HL-60/S4 treated with phorbol 12-myristate 13-acetate at 8.2 ng/mL for 4 days and 3 days (cell line): ENCODE measurements around the gene PIK3C3.
"Not testable (repeated sequence)": the region's sequence is repeated elsewhere in the genome, so short reads cannot be mapped to it uniquely, and the experiment has no call there.

Experiments
- in situ Hi-C: fragments of 300-500 bp; cut with MboI; formaldehyde crosslinking; loops from 2 replicates; pipeline ENCODE4 v1.15.0; 2022; ENCODE audit warnings: low sequenced_read_pairs

The PIK3C3 gene

GRCh38 chr18:41965634-41966255 lies 10.7 kb downstream of the PIK3C3 start:
- in situ Hi-C loops = no loop called here

- in situ Hi-C loops = no loop called here
Observed at GRCh38 chr18:41966943-41967342, 11.9 kb downstream of the PIK3C3 start.

GRCh38 chr18:41967680-41968079 lies 12.6 kb downstream of the PIK3C3 start:
- in situ Hi-C loops = no loop called here

- in situ Hi-C loops = no loop called here
Observed at GRCh38 chr18:41969881-41970280, 14.8 kb downstream of the PIK3C3 start.

DNA sequence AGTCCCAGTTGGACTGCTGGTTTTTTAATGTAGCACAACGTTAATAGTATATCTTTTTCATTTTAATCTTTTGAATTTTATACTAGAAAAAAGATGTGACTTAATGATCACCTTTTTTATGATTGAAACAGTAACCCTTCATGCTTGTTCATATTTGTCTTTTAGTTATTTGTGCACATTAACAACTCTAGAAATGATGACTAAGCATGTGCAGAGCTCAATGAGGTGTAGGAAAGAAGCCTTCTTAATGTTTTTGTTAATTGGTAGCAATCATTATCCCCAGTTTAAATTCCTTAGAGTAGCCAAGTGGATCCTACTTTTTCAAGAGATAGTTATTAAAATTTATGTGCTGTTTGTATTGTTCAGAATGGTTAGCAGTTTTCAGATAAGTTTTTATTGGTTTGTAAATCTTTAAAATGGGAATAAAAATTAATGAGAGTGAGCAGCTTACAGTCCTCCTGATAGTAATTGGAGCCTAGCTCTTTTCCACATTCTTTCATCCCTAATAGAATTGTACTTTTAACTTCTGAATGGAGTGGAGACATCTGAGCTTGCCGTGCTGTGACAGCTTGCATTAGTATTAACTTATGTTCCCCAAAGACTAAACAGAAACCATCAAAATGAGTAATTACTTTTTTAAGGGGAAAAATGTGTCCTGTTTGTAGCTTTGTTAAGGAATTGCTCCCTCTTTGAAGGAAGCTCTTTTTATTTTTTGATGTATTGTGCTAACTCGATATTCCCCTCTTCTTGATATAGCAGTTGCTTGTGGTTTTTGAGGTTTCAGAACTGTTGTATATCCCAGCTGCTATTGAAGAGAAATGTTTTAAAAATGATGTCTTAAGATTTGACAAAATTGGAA lies 17.3 kb downstream of the PIK3C3 start:
- in situ Hi-C loops = no loop called here

DNA sequence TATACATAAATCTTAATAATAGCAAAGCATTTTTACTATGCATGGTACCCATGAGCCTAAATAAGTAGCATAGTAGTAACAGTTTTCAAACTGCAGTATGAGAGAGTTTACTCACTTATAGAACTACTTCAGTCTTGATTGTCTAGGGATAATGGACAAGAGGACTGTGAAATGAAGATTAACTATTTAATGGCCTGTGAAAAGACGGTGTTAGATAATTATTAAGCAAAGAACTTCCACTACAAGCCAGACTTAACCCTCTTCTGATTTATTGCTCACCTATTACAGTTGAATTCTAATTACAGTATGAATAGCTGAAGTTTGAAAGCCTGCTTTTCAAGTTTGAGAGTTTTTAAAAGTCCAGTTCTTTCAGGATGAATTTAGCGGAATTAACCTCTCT lies 18.9 kb downstream of the PIK3C3 start:
- in situ Hi-C loops = no loop called here

GRCh38 chr18:41974796-41975201 lies 19.8 kb downstream of the PIK3C3 start:
- in situ Hi-C loops = no loop called here

DNA sequence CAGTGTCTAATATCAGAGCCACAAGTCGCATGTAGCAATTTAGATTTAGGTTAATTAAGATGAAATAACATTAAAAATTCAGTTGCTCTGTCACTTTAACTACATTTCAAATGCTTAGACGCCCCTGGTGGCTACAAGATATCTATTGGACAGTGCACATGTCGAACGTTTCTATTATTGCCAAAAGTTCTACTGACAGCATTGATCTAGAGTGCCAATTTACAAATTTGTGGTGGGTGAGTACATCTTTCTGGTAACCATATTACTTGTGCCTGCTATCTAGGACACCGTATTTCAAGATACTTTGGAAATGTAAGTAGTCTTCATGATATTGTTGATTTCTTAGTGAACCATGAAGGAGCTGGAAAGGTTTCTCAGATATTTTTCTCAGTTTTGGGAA lies 20.2 kb downstream of the PIK3C3 start:
- in situ Hi-C loops = no loop called here

DNA sequence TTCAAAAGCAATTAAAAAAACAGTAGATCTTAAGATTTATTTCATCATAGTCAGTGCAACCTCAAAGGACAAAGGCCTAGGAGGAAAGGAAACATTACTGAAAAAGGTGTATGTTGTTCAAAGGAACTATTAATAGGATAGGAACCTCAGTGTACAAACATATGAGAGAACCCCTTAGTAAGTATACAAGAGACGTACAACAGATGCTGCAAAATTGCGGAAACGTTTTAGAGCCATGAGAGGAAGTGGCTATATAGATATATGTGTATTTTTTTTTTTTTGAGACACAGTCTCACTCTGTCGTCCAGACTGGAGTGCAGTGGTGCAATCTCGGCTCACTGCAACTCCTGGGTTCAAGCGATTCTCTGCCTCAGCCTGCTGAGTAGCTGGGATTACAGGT lies 22.2 kb downstream of the PIK3C3 start:
- in situ Hi-C loops = no loop called here

GRCh38 chr18:41982942-41983660 lies 28.1 kb downstream of the PIK3C3 start:
- in situ Hi-C loops = no loop called here

GRCh38 chr18:41985914-41986313 lies 30.9 kb downstream of the PIK3C3 start:
- in situ Hi-C loops = no loop called here

DNA sequence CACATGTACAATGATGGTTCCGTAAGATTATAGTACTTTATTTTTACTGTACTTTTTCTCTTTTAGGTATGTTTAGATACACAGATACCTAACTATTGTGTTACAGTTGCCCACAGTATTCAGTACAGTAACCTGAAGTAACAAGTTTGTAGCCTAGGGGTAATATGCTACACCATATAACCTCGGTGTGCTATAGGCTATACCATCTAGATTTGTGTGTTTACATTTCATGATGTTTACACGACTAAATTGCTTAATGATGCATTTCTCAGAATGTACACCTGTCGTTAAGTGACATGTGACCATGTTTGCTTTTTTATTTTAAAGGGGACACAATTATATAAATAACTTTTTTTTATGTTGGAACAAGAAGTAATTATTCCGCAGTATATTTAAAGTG lies 34.5 kb downstream of the PIK3C3 start:
- in situ Hi-C loops = no loop called here

GRCh38 chr18:41992066-41992465 lies 37.0 kb downstream of the PIK3C3 start:
- in situ Hi-C loops = no loop called here

GRCh38 chr18:41992703-41993102 lies 37.7 kb downstream of the PIK3C3 start:
- in situ Hi-C loops = no loop called here

DNA sequence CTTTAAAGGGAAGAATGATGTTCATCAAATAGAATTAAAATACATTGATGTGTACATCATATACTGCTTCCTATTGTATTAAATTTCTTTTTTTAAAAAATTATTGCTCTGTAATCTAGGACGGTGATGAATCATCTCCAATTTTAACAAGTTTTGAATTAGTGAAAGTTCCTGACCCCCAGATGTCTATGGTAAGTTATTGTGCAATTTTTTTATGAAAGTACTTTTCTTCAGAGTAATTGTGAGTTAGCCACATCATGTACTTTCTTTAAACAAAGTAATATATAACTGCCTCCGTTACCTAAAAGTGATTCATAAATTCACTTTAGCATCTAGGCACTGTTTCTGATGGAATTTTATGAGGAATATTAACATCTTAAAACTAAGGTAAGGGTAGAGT lies 38.1 kb downstream of the PIK3C3 start:
- in situ Hi-C loops = no loop called here

DNA sequence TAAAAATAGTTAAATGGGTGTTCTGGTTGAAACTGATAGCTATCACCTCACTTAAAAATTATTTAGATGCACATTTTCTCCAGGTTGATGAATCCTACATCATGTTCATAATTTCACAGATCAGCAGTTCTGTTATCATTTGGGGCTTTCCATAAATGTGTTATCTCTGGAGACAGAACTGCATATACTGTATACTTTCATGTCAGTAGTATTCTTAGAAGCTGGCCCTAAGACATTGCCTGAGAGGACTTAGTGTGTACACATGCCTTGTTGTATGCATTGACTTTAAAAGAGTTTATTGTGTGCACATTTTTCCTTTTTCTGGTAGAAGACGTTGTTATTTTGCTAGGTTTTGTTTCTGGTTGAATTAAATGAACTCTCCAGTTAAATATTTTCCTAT lies 41.0 kb downstream of the PIK3C3 start:
- in situ Hi-C loops = no loop called here

DNA sequence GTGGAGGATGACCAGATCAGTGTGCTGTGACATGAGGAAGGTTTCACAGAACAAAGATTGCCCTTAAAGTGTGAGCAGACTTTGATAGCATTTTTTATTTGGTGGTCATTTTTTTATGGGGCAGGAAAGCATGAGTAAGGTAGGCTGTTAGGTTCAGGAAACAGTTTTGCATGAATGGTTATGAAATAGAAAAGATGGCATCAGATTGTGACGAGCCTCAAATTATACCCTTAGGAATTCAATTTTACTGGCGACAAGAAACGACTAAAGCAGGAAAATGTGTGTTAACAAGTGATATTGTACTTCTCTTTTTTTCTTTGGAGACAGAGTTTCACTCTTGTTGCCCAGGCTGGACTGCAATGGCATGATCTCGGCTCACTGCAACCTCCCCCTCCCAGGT lies 44.7 kb downstream of the PIK3C3 start:
- in situ Hi-C loops = no loop called here

DNA sequence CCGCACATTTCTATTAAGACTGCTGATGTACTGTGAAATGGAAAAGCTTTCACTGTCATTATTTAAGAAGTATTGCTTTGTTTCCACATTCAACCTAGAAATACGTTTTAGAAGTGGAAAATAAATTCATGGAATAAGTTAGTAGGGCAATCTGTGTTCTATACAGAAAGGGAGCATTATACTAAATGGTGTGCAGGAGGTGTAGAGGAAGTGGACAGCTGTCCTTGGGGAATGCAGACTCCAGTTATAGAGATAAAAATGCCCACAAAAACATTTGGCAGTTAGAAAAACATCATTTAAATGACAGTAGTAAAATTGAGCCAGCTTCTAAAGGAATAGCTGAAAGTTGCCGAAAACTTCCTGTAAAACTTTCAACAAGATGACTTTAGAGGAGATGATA lies 46.8 kb downstream of the PIK3C3 start:
- in situ Hi-C loops = no loop called here

DNA sequence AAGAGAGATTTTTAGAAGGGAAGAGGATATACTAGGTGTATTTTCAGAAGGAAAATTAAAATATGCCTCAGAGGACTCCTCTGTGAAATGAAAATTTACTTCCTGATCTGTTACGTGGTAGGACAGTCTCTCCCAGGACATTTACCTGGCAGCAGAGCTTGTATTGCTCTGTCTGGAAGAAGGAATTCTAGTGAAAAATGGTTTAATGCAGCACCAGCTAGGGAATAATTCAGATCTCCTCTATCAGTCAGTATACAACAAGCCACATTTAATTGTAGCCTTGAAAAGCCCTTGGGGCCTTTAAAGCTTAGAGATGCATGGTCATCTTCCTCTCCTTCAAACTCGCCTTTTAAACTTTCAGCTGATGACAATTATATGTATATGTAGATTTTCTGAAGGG lies 49.6 kb downstream of the PIK3C3 start:
- in situ Hi-C loops = no loop called here

DNA sequence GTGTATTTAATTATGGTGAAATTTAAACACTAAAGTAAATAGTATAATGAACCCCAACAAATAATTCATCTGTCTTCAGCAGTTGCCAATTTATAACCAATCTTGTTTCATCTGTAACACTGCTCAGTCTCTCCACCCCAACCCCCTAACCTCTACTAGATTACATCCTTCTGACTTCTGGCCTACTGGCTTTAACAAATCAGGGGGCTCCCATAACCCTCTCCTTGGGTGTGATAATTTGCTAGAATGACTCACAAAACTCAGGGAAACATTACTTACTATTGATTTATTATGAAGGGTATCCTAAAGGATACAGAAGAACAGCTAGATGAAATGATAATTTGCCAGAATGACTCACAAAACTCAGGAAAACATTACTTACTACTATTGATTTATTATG lies 50.7 kb downstream of the PIK3C3 start:
- in situ Hi-C loops = no loop called here

GRCh38 chr18:42009457-42009856 lies 54.4 kb downstream of the PIK3C3 start:
- in situ Hi-C loops = not testable (repeated sequence)

GRCh38 chr18:42011053-42011452 lies 56.0 kb downstream of the PIK3C3 start:
- in situ Hi-C loops = no loop called here
